ENCODE measurements around the gene KLHDC8A.
"Not testable (repeated sequence)": the region's sequence is repeated elsewhere in the genome, so short reads cannot be mapped to it uniquely, and the experiment has no call there.

KLHDC8A gene, protein sequence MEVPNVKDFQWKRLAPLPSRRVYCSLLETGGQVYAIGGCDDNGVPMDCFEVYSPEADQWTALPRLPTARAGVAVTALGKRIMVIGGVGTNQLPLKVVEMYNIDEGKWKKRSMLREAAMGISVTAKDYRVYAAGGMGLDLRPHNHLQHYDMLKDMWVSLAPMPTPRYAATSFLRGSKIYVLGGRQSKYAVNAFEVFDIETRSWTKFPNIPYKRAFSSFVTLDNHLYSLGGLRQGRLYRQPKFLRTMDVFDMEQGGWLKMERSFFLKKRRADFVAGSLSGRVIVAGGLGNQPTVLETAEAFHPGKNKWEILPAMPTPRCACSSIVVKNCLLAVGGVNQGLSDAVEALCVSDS

DNA sequence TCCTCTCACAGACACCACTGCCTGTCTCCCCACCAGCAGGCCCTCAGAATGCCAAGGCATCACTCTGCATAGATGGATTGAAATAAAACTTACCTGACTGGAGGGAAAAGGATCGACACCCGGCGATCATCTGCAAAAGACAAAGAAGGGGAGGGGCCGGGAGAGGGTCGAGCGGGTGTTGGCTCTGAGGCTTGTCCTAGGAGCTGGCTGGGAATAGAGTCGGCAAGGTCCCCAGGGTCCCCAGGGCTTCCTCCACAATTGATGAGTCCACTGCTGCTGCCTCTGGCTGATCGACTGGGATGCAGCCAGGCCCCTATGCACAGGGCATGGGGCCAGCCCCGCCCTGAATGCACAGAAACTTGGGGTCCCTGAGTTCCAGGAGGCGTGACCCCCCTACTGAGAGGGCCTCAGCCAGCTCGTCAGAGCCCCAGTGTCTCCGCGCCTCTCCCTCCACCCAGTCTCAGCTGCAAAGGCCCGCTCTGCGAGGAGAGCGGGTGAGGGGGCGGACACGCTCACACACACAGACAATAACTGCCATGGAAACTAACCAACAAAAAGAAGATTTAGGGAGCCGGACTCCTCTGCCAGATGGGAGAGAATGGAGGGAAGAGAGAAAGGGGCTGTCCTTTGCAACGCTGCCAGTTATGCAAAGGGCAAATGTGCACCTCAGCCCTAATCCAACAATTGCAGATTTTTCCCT, at the start of gene KLHDC8A:
TSS of gene KLHDC8A (minus strand) at position 483 of the 700 bp plus-strand sequence. CDS start 13,318 bp downstream, outside the sequence.
- TF ChIP-seq, protein P1, sequence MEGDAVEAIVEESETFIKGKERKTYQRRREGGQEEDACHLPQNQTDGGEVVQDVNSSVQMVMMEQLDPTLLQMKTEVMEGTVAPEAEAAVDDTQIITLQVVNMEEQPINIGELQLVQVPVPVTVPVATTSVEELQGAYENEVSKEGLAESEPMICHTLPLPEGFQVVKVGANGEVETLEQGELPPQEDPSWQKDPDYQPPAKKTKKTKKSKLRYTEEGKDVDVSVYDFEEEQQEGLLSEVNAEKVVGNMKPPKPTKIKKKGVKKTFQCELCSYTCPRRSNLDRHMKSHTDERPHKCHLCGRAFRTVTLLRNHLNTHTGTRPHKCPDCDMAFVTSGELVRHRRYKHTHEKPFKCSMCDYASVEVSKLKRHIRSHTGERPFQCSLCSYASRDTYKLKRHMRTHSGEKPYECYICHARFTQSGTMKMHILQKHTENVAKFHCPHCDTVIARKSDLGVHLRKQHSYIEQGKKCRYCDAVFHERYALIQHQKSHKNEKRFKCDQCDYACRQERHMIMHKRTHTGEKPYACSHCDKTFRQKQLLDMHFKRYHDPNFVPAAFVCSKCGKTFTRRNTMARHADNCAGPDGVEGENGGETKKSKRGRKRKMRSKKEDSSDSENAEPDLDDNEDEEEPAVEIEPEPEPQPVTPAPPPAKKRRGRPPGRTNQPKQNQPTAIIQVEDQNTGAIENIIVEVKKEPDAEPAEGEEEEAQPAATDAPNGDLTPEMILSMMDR (IDR thresholded peaks at IDR 0.05; ENCODE audit: extremely low read depth, missing control alignments): no peak
- DNase-seq (ENCODE audit: low spot score): no peak

- DNase-seq (ENCODE audit: low spot score): not testable (repeated sequence)
These were observed 49.5 kb upstream of the KLHDC8A start for GRCh38 chr1:205406252-205406651.

DNA sequence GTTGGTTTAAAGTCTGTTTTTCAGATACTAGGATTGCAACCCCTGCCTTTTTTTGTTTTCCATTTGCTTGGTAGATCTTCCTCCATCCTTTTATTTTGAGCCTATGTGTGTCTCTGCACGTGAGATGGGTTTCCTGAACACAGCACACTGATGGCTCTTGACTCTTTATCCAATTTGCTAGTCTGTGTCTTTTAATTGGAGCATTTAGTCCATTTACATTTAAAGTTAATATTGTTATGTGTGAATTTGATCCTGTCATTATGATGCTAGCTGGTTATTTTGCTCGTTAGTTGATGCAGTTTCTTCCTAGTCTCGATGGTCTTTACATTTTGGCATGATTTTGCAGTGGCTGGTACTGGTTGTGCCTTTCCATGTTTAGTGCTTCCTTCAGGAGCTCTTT, 47.8 kb upstream of the KLHDC8A start:
- DNase-seq (ENCODE audit: low spot score): not testable (repeated sequence)

- TF ChIP-seq, protein P1 (IDR thresholded peaks at IDR 0.05; ENCODE audit: extremely low read depth, missing control alignments): no peak
These were observed 41.9 kb upstream of the KLHDC8A start for GRCh38 chr1:205398586-205398985.

DNA sequence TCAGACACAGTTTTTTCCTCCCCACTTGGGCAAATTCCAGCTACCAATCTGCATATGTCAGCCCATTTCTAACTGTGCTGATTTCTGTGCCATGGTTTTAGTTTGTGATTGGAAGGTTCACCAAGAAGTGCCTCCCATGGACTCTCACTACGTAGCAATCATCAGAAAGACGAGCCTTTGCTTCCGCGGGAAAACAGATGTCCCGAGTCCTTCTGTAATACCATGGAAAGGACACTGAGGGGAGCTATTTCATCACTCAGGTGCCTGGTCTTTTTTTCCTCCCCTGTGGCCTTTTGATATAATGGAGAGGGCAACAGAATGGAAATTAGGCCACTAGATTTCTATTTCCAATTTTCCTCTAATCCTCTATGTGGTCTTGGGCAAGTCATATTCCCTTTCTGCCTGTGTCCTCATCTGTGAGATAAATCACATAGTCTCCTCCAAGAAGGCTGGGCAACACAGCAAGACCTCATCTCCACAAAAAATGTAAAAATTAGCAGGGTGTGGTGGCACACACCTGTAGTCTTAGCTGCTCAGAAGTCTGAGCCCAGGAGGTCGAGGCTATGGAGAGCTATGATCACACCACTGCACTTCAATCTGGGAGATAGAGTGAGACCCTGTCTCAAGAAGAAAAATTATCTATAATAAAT, 40.4 kb upstream of the KLHDC8A start:
- TF ChIP-seq, protein P1 (IDR thresholded peaks at IDR 0.05; ENCODE audit: extremely low read depth, missing control alignments): peak; percentile 31

More at GRCh38 chr1:205398586-205398985, 41.9 kb upstream of the KLHDC8A start:
- no peak for DNase-seq (ENCODE audit: low spot score)

GRCh38 chr1:205395616-205396015, 38.9 kb upstream of the KLHDC8A start:
- TF ChIP-seq, protein P1 (IDR thresholded peaks at IDR 0.05; ENCODE audit: extremely low read depth, missing control alignments): no peak

More for the DNA sequence above, 40.4 kb upstream of the KLHDC8A start:
- DNase-seq (ENCODE audit: low spot score): peak; percentile 39

GRCh38 chr1:205392650-205393049, 35.9 kb upstream of the KLHDC8A start:
- no peak for DNase-seq (ENCODE audit: low spot score)
- TF ChIP-seq, protein P1 (IDR thresholded peaks at IDR 0.05; ENCODE audit: extremely low read depth, missing control alignments): no peak

More at GRCh38 chr1:205395616-205396015, 38.9 kb upstream of the KLHDC8A start:
- DNase-seq (ENCODE audit: low spot score): no peak

- TF ChIP-seq, protein P1 (IDR thresholded peaks at IDR 0.05; ENCODE audit: extremely low read depth, missing control alignments): no peak
- no peak for DNase-seq (ENCODE audit: low spot score)
These were observed 34.7 kb upstream of the KLHDC8A start for GRCh38 chr1:205391386-205391785.
